GM19467 (cell line): ENCODE data around the gene ZMIZ2.
"Not testable (repeated sequence)": the region's sequence is repeated elsewhere in the genome, so short reads cannot be mapped to it uniquely, and the experiment has no call there.

Experiments
- ATAC-seq: cut with Tn5 transposase; IDR thresholded peaks from one replicate; pipeline ENCODE4 v1.9.1; 2021; ENCODE audit warnings: mild to moderate bottlenecking, moderate library complexity; ENCODE audit not compliant: unreplicated experiment

The ZMIZ2 gene

DNA sequence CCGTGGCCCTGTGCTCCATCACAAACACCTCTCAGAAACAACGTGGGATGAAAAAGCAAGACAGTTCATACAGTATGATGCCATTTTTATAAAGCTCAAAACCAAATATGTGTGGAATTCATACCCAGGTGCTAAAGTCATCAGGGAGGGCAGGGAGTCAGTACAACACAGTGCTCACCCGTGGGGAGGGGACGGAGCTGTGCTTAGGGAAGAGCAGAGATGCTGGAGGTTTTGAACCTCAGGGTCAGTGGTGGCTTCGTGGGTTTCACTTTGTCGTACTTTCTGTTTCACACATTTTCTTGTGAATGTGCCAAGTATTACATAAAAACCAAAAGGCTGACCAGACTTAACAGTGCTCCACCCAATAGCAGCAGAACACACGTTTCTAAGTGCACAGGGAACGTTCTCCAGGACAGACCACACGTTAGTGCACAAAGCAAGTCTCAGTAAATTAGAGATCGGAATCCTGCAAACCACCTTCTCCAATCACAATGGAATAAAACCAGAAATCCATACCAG is 21.2 kb downstream of the ZMIZ2 start:
- ATAC-seq = no peak

DNA sequence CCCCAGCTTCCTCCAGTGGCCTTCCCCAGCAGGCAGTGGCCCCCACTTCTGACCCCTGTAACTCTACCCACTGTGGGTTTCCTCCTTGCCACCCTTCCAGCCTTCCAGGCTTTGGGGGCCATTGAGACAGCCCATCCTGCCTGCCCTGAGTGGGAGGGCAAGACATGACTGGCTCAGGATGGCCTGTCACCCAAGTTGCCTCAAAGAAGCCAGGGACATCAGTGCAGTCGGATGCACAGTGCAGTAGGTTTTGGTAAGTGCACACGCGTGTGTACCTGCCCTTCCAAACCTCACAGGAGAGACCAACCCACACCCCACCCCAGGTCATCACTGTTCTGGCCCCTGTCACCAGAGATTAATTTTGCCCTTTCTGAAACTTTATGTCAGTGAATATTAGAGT is 22.7 kb downstream of the ZMIZ2 start:
- ATAC-seq = no peak

DNA sequence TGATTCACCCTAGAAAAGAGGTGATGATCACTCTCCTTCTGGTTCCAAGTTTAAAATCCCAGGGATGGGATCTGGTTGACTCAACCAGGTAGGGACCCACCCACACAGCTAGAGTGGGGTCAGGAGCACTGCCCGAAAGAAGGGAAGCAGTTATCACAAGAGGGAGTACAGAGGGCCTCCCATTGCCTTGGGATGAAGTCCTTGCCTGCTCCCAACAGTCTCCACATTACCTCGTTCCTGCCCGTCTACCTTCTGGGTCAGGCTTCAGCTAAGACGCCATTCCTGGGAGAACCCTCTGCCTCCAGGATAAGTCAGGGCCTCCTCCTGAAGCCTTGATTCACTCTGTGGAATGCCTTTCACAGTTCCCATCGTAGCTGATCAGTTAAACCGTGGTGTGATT is 23.8 kb downstream of the ZMIZ2 start:
- no peak for ATAC-seq

DNA sequence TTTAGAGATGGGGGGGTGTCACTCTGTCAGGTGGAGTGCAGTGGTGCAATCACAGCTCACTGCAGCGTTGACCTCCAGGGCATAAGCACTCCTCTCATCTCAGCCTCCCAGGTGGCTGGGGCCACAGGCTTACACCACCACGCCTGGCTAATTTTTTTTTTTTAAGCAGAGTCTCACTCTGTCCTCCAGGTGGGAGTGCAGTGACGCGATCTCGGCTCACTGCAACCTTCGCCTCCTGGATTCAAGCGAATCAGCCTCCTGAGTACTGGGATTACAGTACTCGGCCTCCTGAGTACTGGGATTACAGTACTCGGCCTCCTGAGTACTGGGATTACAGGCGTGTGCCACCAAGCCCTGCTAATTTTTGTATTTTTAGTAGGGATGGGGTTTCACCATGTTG is 24.2 kb downstream of the ZMIZ2 start:
- ATAC-seq = no peak

DNA sequence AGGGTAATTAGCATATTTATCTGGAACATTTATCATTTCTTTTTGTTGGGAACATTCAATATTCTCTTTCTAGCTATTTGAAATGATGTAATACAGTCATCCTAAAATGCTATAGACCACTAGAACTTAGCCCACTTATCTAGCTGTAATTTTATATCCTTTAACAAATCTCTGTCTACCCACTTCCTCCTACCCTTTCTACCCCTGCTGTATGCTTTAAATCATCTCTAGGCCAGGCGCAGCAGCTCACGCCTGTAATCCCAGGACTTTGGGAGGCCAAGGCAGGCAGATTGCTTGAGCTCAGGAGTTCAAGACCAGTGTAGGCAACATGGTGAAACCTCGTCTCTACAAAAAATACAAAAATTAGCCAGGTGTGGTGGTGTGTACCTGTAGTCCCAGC is 25.8 kb downstream of the ZMIZ2 start:
- not testable (repeated sequence) for ATAC-seq

DNA sequence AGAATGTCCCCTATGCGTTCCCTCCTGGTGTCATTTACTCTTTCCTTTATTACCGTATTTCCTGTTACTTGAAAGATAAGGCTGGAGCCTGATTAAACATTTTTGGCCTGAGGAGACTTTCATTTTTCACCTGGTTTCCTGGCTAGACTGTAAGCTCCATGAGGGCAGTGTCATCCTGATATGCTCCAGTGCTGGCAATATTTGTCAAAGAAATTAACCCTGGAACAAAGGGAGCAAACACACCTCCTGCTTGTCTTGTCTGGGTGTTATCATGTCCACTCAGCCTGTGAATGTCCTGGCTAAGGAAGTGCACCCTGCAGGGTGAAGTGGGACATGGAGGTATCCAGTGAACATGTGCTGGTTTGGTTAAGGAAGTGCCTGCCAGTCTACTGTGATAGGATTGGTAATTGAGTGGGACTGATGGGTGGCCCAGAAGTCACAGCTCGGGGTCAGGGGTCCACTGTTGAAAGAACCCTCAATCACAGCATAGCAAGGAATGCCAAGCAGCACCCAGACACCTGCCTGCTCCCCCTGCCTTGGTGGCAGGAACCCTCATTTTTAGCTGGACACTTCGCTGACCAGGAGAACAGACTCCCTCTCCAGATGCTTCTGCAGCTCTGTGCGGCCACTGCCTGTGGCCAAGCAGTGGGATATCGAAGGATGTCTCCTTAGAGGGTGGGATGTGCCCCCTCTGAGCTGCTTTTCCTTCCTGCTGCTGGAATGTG is 26.9 kb downstream of the ZMIZ2 start:
- ATAC-seq = no peak

DNA sequence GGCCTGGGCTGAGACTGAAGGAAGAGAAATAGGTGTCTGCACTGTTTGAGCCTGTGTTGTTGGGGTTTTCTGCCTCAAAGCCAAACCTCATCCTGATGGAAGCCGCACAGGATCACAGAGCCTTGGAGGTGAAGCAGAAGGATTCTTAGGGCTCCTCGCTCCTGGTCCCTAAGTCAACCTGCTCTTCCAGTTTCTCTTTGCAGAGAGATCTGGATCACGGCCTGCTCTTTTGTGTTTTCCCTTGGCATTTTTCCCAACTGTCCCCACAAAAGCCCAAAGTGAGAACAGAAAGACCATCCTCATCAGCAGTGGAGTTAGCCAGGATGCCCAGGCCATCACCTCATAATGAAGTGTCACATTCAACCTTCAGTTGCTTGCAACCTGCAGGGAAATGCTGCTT is 27.6 kb downstream of the ZMIZ2 start:
- no peak for ATAC-seq

DNA sequence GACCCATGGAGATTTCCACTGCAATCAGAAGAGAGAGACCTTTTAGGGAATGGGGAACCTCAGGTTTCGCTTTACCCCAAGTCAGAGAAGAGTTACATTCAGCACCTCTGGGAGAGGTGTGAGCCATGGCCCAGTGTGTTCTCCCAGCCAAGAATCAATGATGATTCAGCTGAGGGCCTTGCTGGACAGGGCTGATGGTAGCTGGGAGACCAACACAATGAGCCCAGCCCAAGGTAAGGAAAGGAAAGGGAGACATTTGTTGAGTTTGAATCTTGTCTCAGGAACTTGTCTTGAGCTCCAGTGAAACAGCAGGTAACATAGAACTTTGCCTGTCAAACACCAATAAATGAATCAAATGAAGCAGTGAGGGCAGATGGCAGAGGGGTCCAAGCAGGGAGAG is 33.8 kb downstream of the ZMIZ2 start:
- ATAC-seq = no peak

DNA sequence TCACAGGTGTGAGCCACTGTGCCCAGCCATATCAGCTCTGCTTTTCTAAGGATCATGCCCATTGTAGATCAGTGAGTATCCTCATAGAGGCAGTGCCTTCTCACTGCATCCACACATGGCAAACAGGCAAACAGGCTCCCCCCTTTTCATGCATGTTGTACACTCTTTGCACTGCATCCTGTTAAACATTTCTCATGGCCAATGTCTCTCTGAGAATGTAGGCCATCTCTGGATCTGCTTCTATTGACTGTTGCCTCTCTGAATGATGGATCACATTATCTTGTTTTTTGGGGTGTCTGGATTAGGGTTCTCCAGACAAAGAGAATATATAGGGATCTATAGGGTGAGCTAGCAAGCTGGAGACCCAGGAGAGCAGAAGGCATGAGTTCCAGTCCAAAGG is 34.8 kb downstream of the ZMIZ2 start:
- ATAC-seq = no peak

DNA sequence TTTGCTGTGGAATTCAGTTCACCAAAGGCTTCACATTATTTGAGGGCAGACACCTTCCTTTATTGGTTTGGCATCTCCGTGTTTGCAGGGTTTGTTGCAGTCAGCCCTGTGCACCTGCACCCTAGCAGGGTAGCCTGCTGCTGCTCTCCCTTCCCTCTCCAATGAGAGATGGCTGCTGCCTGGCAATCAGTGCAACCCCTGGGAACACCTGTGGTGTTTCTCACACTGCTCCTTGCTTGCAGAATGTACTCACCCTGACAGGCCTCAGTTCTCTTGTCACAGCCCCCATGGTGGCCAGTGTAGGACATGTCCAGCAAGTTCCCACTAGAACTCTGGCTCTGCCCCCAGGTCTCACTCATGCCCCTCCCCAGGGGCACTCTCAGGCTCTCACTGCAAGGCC is 35.7 kb downstream of the ZMIZ2 start:
- ATAC-seq = no peak

DNA sequence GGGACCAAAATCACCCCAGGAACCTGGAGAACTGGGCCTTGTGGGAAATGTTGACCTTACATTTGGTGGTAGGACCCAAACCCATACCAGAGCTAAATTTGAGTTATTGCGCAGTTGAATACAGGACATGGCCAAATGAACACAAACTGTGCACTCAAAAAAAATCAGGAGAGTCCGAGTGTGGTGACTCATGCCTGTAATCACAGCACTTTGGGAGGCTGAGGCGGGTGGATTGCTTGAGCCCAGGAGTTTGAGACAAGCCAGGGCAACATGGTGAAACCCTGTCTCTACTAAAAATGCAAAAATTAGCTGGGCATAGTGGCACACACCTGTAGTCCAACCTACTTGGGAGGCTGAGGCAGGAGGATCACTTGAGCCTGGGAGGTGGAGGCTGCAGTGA is 36.6 kb downstream of the ZMIZ2 start:
- not testable (repeated sequence) for ATAC-seq

DNA sequence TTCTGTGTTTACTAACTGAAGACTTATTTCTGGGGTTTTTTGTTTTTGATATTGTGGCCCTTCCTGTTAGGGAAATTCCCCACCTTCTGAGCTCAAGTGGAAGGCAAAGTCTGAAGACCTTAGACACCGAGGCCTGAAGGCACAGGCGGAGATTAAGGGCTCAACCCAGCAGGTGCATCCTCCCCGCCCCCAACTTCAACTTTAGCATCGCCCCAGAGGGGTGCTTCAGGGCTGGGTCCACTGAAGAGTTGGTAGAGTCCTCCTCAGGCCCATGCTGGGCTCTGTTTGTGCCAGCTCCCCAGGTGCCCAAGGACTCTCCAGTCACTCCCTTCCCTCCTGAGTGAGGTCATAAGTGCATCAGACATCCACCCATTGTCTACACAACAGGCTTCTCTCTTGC is 38.4 kb downstream of the ZMIZ2 start:
- ATAC-seq = no peak

DNA sequence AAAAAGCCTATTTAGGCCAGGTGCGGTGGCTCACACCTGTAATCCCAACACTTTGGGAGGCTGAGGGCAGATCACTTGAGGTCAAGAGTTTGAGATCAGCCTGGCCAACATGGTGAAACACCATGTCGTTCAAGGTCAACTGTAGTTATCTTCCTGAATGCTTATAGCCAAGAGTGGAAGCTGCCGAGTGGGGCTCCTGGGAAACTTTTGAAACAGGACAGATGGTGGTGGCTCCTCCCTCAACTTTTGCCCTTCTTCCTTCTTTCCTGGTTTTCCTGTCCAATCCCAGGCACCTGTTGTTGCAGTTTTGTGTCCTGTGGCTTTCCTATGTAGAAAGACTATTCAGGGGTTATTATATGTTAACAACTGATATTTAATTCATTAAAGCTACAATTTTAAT is 39.1 kb downstream of the ZMIZ2 start:
- no peak for ATAC-seq

DNA sequence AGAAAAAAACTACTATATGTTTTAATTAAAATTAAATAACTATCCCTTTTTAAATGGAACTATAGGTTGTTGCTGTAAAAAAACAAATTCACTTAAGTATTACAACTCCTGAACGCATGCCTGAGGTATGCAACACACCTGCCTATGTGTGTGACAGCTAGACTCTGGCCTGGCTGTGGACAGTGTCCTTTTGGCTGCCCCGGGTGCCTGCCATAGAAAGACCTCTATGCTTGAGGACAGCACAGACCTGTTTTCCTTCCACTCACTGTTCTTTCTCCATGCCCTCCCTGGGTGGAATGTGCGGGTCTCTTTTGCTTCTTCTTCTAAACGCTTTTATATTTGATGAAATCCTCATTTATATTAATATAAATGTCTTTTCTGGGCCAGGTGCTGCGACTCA is 41.3 kb downstream of the ZMIZ2 start:
- no peak for ATAC-seq

DNA sequence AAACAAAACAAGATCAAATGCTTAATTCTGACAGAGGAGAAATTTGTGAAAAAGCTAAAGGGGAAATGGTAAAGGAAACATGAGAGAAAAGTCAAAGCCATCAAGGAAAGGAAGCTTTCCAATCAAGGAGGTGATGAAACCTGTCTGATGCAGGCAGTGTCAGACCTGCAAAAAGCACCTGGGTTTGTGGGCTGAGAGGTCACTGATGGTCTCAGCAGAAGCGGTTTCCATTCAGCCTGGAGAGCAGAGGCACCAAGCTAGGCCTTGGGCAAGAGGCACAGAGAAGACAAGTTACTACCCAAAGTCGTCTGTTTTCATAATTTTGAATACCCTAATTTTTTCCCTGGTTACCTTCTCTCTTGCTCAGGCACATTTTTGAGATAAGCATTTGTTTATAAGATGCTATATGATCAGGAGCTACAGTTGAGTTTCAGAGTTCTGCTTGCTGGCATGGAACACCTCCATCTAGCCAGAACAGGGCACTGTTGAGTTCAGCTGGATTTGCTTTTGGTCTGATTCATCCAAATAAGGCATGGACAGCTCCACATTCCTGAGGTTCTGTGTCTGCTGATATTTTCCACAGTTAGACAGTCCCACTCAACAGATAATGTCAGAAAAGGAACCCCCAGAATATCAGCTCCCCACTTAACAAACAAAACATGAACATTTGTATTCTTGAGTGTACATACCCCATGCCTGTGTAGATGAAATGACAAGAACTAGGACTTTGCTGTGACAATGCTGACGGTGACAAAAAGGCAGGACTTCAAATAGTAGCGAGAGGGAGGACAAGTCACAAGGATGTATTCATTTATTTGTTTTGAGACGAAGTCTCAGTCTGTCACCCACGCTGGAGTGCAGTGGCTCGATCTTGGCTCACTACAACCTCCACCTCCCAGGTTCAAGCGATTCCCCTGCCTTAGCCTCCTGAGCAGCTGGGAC is 42.9 kb downstream of the ZMIZ2 start:
- ATAC-seq = no peak

DNA sequence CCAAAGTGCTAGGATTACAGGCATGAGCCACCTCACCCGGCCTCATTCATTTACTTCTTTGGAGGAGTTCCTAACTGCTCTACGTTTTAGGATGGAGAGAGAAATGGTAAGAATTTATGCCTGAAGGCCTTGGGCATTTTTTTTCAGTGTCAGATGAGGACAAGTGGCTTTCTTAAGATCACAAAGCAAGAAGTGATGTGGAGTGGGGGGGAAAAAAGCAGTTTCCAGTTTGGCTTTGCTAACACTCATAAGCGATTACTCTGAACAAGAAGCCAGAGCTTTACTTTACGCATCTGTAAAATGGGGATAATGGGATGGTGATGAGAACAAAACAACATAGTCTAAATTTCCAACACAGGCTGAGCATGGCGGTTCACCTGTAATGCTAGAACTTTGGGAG is 45.3 kb downstream of the ZMIZ2 start:
- no peak for ATAC-seq

DNA sequence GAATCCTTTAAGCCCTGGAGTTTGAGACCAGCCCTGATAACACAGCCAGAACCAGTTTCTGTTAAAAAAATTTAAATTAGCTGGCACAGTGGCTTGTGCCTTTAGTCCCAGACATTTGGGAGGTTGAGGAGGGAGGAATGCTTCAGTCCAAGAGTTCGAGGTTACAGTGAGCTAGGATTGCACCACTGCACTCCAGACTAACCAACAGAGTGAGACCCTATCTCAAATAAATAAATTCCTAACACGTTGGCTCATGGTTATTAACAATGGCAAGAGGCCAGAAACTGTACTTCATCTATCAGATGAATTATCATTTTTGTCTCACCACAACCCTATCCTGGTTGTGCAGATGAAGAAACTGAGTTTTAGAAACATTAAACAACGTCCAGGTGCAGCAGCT is 45.7 kb downstream of the ZMIZ2 start:
- ATAC-seq = no peak

DNA sequence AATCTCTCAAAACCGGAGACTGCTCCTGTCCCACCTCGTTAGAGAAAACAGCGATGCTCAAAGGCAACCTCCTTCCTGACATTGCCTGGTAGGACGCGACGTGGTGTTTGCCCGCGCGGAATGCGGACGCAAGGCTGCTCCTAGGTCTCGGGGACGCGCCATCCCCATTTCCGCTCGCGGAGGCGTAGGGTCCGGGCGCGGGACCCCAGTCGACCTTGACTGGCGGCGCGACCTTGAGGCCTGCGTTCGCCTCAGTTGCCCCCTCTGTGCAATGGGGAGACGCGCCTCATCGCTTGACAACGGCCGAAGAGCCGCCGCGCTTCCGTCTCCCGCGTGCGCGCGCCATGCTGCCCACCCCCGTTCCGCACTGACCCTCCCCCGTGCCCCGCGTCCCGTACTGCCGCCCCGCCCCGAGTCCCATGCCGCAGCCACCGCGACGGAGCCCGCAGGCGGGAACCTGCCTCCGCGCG is 47.4 kb downstream of the ZMIZ2 start:
- peak; percentile 29 for ATAC-seq

DNA sequence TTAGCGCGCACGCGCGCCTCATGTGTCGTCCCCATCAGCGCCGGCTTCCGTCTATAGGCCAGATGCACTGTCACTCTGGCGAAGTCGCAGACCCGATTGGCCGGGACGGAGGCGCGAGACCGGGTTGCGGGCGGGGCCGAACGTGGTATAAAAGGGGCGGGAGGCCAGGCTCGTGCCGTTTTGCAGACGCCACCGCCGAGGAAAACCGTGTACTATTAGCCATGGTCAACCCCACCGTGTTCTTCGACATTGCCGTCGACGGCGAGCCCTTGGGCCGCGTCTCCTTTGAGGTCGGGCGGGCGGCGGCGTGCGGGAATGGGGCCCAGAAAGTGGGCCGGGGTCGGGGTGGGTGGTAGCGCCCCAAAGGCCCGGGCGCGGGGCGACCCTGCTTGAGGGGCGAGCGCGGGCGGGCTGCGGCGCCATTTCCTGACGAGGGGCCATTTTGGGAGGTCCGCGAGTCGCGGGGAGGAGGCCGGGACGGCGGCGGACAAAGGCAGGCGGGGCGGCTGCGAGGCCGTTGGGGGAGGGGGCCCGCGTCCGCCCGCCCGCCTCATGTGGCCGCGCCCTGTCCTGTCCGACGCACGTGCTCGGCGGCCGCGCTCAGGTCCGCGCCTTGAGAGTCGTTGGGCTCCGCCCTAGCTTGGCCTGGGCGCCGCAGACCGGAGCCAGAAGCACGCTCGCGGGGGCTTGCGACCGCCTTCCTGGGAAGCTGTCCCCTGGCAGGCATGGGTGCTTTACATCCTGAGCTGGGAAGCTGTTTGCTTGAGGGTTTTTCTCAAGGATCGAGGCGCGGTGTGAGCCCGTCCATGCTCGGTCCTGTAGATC is 48.1 kb downstream of the ZMIZ2 start, which contains the start of gene PPIA:
Gene PPIA, plus strand, starts transcription at position 178 of the 825 bp plus-strand sequence. Its CDS starts 44 bp downstream, at position 222.
- ATAC-seq = peak; percentile 86

DNA sequence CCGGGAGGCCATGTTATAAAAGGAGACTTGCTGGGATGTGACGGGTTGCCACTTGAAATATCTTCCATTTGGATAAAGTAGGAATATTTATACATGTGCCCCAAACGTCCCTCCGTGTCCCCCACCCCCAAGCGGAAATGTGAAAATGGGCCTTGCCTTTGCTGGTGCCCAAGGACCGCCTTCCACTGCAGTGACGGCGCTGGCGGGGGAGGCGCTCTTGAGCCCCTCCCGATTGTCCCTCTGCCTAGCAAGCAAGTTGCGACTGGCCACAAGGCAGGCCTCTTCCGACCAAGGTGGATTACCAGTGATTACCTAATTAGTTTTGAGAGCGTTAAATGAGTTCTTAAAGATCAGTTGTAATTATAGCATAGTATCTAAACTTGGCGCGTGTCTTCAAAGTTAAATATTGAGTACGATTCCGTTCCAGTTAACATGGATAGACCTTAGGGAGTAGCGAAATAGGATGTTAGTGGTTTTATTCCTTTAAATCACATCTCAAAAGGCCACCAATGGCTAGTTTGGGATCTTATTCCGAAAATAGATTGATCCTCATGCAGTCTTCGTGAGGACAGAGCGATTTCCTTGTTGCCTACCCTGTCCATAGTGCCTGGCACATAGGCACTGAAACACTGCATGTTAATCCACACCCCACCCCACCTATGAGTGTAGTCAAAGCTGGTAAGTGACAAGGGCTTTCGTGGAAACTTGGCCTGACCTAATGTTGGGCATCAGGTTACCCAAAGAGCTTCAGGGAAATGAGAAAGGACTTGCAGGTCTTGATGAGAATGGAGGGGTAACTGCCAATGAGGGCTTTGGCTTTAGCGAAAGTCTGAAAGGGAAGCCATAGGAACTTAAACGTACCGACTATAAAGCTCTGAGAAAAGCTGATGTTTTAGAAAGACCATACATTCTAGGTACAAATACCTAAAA is 48.9 kb downstream of the ZMIZ2 start:
- peak; percentile 50 for ATAC-seq
